A673 (cell line): ENCODE data around the gene EFCAB5.

Experiments
- EZH2 ChIP-seq: fragments of 200-600 bp; sonication (generic); IDR thresholded peaks from 2 replicates; pipeline ENCODE4 v1.6.1; 2017; ENCODE audit warnings: borderline replicate concordance, low read depth, mild to moderate bottlenecking, mixed read lengths, antibody characterized with exemption, low read length; ENCODE audit not compliant: poor library complexity, severe bottlenecking
- TF ChIP-seq, protein P1 (sequence below): fragments of 300-800, 200-600 bp; sonication (generic); conservative IDR thresholded peaks from 2 replicates; pipeline ENCODE4 v1.5.1; 2017; ENCODE audit warnings: low read depth, mild to moderate bottlenecking, antibody characterized with exemption, low read length, moderate library complexity, mixed read lengths

DNA sequence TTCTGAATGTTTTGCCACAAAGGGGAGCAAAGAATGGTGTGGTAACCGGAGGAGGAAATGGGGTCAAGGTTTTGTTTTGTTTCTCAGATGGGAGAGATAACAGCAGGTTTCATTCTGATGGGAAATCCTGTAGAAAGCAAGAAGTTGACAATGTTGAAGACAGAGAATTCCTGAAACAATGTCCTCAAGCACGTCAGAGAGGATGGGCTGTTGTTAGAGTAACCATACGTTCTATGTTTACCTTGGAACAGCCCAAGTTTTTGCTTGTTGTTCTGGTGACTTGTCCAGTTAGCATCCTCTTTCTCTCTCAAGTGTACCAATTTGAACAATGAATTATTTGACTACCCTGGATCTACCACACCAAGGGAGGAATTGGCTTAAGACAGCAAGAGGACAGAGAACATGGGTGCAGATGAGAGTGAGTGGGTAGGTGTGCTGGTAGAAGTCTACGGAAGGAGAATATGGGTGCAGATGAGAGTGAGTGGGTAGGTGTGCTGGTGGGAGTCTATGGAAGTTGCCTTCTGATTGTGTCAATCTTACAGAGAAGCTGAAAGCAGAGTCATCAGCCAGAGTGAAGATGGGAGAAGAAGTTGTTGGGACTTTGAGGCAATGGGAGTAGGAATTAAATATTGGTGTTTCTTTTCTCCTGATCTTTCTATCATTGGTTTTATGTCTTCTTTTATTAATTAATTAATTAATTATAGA is 160.4 kb downstream of the EFCAB5 start:
- no peak for TF ChIP-seq EZH2
- TF ChIP-seq, protein P1, sequence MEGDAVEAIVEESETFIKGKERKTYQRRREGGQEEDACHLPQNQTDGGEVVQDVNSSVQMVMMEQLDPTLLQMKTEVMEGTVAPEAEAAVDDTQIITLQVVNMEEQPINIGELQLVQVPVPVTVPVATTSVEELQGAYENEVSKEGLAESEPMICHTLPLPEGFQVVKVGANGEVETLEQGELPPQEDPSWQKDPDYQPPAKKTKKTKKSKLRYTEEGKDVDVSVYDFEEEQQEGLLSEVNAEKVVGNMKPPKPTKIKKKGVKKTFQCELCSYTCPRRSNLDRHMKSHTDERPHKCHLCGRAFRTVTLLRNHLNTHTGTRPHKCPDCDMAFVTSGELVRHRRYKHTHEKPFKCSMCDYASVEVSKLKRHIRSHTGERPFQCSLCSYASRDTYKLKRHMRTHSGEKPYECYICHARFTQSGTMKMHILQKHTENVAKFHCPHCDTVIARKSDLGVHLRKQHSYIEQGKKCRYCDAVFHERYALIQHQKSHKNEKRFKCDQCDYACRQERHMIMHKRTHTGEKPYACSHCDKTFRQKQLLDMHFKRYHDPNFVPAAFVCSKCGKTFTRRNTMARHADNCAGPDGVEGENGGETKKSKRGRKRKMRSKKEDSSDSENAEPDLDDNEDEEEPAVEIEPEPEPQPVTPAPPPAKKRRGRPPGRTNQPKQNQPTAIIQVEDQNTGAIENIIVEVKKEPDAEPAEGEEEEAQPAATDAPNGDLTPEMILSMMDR, result no peak
